ENCODE measurements around the gene PARP3. TPM values are rescaled to one million over a fixed set of nuclear protein-coding genes. Genes with fewer than 3 reads are reported as not detected.

Gene PARP3
- polyA plus RNA-seq, 1 donor from 2014 or later, result 15.5 TPM

DNA sequence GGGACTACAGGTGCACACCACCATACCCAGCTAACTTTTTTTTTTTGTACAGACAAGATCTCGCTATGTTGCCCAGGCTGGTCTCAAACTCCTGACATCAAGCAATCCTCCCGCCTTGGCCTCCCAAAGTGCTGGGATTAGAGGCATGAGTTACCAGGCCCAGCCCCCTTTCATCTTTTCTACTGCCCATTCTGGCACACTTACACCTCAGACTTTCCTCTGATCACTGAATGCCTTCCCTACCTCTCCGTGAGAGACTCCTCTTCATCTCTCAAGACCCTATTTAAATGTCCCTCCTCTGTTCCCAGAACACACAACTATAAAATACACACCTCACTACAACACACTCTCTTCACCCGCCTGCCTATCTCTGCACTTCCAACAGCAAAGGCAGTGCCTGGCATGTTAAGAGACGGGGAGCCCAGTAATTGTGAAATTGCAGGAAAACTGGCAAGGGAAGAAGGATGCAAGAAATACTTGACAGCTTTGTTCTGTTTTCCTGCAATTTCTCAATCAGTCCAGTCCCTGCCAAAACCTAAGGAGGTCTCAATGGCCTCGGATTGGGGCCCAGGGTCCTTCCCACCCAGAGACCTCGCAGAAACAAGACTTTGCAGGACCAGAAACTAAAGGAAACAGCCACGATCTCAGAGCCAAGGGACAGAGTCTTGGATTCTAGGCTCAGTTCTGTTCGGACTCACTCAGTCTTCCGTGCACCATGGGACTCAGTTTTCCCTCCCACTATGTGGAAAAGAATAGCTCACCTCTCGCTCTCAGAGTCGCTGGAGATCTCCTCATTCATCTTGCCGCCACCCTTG lies 1.3 kb upstream of the PARP3 start:
- Mint-ChIP-seq H3K4me1 (peaks cover 15 to 20% (median 18%) of the 10 kb centered on the region in 3 donors), H3K4me3 (peak overlapping the region; percentile 92 to 97 (median 94)), H3K27ac (peak overlapping the region; percentile 1 to 81 (median 34)), H3K36me3 (no peaks in the 10 kb centered on the region), H3K9me3 (no peaks in the 10 kb centered on the region), H3K27me3 (no peaks in the 10 kb centered on the region)

DNA sequence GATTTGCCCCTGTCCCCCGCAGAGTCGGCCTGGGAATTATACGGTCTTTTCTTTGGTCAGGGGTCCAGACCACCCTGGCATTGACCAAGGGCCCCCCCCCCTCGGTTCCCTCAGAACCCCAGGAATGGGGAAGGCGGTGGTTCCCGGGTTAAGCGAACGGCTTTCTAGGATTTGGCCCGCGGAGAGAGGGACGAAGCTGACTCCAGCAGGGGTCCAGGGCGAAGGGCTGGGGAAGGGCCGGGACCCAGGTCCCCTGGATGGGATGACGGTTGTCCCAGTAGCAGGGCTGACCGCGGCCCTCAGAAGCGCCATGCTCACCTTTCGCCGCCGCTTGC lies 733 bp upstream of the PARP3 start:
- Mint-ChIP-seq H3K4me3 (peak overlapping the region; percentile 92 to 97 (median 96)), H3K4me1 (peaks cover 15 to 20% (median 18%) of the 10 kb centered on the region in 3 donors), H3K9me3 (no peaks in the 10 kb centered on the region), H3K27ac (peak overlapping the region in 2 of 3 donors; percentile 67 to 92), H3K27me3 (no peaks in the 10 kb centered on the region), H3K36me3 (no peaks in the 10 kb centered on the region)

DNA sequence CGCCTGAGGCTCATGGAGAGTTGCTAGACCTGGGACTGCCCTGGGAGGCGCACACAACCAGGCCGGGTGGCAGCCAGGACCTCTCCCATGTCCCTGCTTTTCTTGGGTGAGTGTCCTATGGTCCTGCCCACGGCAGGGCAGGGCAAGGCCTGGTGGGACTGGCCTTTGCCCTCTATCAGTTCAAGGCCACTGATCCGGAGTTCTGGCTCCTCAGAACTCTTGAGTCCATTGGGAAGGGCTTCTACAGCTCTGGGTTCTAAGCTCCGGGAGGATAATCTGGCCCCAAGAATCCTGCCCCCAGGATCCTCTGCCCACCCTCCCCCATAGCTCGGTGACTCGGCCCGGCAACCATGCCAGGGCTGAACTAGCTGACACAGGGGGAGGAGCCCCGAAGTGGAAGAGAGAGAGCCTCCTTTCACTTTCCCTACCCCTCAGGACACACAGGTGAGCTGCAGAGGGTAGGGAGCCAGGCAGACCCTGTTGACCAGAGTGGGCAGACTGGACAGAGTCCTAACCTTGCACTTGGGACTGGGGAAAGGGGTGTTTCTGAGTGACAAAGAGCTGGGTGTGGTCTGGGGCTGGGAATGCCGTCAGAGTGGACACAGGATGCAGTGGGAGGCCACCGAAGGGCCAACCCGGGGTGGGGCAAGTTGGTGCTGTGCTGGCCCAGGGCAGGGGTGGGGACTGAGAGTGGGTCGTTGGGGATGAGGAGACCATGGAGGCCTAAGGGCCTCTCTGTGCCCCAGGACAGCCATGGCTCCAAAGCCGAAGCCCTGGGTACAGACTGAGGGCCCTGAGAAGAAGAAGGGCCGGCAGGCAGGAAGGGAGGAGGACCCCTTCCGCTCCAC lies 664 bp downstream of the PARP3 start:
- Mint-ChIP-seq H3K4me3 (peak overlapping the region; percentile 92 to 97 (median 96)), H3K4me1 (peaks cover 15 to 20% (median 18%) of the 10 kb centered on the region in 3 donors), H3K27me3 (no peaks in the 10 kb centered on the region), H3K9me3 (no peaks in the 10 kb centered on the region), H3K36me3 (peaks cover 2% of the 10 kb centered on the region), H3K27ac (peak overlapping the region; percentile 67 to 92 (median 83))

DNA sequence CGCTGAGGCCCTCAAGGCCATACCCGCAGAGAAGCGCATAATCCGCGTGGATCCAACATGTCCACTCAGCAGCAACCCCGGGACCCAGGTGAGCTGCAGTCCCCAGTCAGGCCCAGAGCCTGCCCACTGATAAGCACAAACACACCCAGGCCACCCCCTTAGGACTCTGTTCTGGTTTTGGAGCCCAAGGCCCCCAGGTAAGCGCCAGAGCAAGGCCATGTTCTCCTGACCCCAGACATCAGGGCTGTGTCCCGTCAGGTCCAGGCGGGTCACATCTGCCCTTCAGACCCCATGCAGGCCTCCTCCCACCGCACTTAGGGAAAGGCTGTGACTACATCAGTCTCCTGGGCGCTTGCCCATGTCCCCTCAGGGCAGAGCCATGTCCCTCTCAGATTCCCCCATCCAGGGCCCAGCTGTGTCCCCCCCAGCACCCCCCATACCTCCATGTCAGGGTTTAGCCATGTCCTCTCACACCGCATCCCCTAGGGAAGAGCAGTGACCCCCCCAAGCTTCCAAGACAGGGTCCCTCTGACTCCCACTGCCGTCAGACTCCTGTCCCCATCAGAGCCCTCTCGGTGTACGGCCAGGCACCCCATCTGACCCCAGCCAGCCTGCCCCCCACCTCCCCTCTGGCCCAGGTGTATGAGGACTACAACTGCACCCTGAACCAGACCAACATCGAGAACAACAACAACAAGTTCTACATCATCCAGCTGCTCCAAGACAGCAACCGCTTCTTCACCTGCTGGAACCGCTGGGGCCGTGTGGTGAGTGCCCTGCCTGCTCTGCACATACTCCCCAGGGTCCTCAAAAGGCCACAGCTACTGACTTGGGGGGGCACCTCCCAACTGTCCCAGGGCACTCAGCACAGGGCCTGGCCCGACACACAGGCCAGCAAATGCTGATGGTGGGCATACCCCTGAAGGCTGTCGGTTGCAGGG lies 1.6 kb downstream of the PARP3 start:
- Mint-ChIP-seq H3K4me1 (peaks cover 15 to 18% (median 18%) of the 10 kb centered on the region in 3 donors), H3K4me3 (peak overlapping the region in 3 of 4 donors; percentile 56 to 97 (median 92)), H3K27me3 (no peaks in the 10 kb centered on the region), H3K27ac (peak overlapping the region in 1 of 3 donors; percentile 33), H3K36me3 (peaks cover 4% of the 10 kb centered on the region), H3K9me3 (no peaks in the 10 kb centered on the region)

DNA sequence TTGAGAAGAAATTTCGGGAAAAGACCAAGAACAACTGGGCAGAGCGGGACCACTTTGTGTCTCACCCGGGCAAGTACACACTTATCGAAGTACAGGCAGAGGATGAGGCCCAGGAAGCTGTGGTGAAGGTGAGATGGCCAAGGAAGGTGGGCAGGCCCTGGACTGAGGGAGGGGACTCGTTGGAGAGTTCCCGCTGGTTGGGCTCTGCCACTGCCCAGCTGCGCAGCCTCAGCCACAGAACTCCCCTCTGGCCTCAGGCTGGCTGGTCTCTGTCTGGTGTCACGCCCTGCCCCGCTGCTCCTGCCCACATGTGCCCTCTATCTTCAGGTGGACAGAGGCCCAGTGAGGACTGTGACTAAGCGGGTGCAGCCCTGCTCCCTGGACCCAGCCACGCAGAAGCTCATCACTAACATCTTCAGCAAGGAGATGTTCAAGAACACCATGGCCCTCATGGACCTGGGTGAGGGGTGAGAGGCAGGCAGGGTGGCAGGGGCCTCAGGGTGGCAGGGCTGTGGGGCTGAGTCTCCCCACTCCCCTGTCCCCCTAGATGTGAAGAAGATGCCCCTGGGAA lies 2.4 kb downstream of the PARP3 start:
- Mint-ChIP-seq H3K4me3 (peak overlapping the region in 2 of 4 donors; percentile 17 to 56), H3K9me3 (no peaks in the 10 kb centered on the region), H3K27me3 (no peaks in the 10 kb centered on the region), H3K27ac (peak overlapping the region in 1 of 3 donors; percentile 33), H3K36me3 (peaks cover 5% of the 10 kb centered on the region), H3K4me1 (peaks cover 15 to 16% (median 15%) of the 10 kb centered on the region in 3 donors)

DNA sequence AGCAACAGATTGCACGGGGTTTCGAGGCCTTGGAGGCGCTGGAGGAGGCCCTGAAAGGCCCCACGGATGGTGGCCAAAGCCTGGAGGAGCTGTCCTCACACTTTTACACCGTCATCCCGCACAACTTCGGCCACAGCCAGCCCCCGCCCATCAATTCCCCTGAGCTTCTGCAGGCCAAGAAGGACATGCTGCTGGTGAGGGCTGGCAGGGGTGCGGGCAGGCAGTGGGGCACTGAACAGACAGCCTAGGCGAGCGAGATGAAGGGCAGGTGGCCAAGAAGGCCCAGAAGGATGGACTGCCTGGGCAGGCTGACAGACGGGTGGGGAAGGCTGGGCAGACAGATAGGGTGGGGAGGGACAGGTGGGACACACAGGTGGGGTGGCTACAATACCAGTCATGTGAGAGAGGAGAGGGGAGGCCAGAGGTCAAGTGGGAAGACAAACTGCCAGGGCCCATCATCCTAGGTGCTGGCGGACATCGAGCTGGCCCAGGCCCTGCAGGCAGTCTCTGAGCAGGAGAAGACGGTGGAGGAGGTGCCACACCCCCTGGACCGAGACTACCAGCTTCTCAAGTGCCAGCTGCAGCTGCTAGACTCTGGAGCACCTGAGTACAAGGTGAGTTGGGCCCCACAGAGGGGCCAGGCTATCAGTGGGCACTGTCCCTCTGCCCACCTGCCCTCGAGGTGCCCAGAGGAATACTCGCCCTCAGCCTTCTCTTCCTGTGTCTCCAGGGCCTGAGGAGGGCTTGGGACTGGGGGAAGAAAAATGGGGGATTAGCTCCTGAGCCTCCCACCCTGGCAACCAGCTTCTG lies 3.1 kb downstream of the PARP3 start:
- Mint-ChIP-seq H3K4me3 (no peak overlapping the region), H3K27ac (peak overlapping the region in 1 of 3 donors; percentile 42), H3K4me1 (peaks cover 12 to 15% (median 14%) of the 10 kb centered on the region in 3 donors), H3K36me3 (peaks cover 5% of the 10 kb centered on the region), H3K9me3 (no peaks in the 10 kb centered on the region), H3K27me3 (no peaks in the 10 kb centered on the region)

DNA sequence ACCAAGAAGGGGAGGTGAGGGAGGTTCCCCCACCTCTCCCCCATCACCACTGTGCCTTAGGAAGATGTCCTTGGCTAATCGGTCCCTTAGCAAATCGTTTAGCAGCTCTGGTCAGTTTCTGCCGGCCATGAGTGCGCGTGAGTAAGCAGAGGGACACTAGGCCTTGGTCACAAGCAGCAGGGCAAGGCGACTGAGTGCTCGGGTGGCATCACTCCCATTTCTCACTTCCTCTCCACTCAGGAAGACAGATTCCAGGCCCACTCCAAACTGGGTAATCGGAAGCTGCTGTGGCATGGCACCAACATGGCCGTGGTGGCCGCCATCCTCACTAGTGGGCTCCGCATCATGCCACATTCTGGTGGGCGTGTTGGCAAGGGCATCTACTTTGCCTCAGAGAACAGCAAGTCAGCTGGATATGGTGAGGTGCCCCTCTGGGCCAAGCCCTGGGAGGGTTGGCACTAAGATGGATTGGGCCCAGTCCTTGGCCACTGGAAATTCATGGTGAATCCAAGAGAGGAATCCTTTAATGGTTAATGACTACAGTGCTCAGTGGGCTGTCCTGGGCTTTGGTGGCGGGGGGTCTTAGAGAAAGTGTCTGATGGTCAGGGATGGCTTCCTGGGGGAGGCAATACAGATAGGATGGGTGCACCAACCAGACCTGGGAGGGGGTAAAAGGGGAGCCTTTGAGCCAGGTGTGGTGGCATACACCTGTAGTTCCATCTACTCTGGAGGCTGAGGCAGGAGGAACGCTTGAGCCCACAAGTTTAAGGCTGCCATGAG lies 4.0 kb downstream of the PARP3 start:
- Mint-ChIP-seq H3K27ac (peak overlapping the region in 1 of 3 donors; percentile 42), H3K9me3 (no peaks in the 10 kb centered on the region), H3K4me3 (no peak overlapping the region)

DNA sequence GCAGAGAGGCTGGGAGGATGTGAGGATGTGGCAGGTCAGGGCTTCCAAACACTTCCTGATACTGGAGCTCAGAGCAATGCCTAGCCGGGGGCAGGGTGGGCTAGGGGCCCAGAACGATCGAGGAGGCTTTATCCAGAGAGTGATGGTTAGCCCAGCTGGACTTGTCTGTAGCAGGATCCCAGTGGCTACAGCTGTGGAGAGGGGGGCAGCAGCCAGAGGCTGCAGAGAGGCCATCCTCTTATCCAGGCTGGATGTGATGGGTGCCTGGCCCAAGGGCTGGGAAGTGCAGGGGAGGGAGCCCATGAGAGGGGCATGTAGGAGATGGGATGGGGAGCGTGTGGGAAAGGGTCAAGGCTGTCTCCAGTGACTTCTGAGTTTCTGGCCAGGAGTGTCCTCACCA lies 4.6 kb downstream of the PARP3 start:
- no peaks in the 10 kb centered on the region for H3K27me3 Mint-ChIP-seq
- H3K36me3 Mint-ChIP-seq, result peaks cover 6% of the 10 kb centered on the region
- no peak overlapping the region for H3K4me3 Mint-ChIP-seq
- peak overlapping the region in 1 of 3 donors; percentile 42 for H3K27ac Mint-ChIP-seq
- H3K4me1 Mint-ChIP-seq, result peaks cover 2 to 5% (median 4%) of the 10 kb centered on the region in 3 donors
- no peaks in the 10 kb centered on the region for H3K9me3 Mint-ChIP-seq

More for the DNA sequence above, 4.0 kb downstream of the PARP3 start:
- Mint-ChIP-seq H3K36me3 (peaks cover 5% of the 10 kb centered on the region), H3K27me3 (no peaks in the 10 kb centered on the region), H3K4me1 (peaks cover 4 to 9% (median 6%) of the 10 kb centered on the region in 3 donors)

DNA sequence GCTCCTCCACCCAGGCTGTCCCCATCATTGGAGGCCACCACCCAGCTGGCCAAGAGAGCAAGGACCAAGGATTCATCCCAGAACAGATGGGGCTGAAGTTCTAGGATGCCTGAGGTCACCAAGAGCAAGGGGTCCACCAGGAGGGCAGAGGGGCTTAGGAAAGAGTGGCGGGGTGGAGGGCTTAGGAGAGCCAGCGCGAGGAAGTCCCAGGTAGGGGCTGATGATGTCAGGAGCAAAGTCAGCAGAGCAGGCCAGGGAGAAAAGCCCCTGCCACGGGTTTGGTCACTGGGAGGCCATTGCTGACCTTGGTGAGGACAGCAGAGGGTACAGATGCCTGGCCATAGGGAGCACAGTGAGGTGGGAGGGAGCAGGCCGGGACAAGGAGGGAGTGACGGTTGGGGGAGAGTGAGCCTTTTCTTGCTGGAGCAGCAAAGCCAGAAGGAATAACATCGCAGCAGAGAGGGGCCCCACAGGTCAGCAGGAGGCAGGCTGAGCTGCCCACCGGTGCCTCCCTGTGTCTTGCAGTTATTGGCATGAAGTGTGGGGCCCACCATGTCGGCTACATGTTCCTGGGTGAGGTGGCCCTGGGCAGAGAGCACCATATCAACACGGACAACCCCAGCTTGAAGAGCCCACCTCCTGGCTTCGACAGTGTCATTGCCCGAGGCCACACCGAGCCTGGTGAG lies 5.2 kb downstream of the PARP3 start:
- Mint-ChIP-seq H3K27me3 (no peaks in the 10 kb centered on the region), H3K4me3 (no peak overlapping the region), H3K36me3 (peaks cover 7% of the 10 kb centered on the region), H3K9me3 (no peaks in the 10 kb centered on the region), H3K4me1 (peaks cover 0 to 4% (median 2%) of the 10 kb centered on the region in 3 donors), H3K27ac (no peak overlapping the region)

DNA sequence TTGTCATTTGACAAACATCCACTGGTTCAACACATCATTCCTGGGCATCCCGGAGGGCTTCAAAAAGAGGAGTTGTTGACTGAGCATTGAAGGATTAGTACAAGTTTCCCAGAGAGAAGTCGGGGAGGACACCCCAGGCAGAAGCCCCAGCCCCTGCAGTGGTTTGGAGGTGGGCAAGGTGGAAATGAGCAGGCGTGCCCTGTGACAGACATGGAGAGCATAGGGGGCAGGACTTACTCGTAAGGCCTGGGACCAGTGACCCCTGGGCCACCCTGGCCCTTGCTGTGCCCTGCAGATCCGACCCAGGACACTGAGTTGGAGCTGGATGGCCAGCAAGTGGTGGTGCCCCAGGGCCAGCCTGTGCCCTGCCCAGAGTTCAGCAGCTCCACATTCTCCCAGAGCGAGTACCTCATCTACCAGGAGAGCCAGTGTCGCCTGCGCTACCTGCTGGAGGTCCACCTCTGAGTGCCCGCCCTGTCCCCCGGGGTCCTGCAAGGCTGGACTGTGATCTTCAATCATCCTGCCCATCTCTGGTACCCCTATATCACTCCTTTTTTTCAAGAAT lies 5.9 kb downstream of the PARP3 start:
- peaks cover 3% of the 10 kb centered on the region for H3K27me3 Mint-ChIP-seq
- H3K4me1 Mint-ChIP-seq, result peaks cover 0 to 1% (median 0%) of the 10 kb centered on the region in 3 donors
- no peak overlapping the region for H3K4me3 Mint-ChIP-seq
- no peaks in the 10 kb centered on the region for H3K9me3 Mint-ChIP-seq
- H3K36me3 Mint-ChIP-seq, result peaks cover 7% of the 10 kb centered on the region
- peak overlapping the region in 1 of 3 donors; percentile 16 for H3K27ac Mint-ChIP-seq

DNA sequence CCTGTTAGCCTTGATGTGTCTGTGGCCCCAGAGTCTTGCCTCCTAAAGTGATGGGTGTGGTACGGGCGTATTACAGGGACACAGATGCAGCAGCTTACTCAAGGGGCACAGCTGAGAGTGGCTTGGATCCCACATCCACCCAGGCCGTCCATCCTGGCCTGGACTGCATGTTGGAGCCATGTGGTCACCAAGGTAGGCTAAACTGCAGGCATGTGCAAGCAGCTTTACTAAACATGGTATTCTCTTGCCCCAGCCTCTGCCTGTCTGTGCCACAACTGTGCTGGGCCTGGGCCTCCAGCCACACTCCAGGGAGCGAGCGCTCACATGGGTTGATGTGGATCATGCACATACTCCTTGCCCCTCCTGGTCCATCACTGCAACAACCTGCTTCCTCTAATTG lies 7.0 kb downstream of the PARP3 start:
- peaks cover 9% of the 10 kb centered on the region for H3K27me3 Mint-ChIP-seq
- no peak overlapping the region for H3K27ac Mint-ChIP-seq
- peaks cover 0 to 1% (median 0%) of the 10 kb centered on the region in 3 donors for H3K4me1 Mint-ChIP-seq
- no peaks in the 10 kb centered on the region for H3K9me3 Mint-ChIP-seq
- H3K36me3 Mint-ChIP-seq, result peaks cover 7% of the 10 kb centered on the region
- H3K4me3 Mint-ChIP-seq, result no peak overlapping the region

DNA sequence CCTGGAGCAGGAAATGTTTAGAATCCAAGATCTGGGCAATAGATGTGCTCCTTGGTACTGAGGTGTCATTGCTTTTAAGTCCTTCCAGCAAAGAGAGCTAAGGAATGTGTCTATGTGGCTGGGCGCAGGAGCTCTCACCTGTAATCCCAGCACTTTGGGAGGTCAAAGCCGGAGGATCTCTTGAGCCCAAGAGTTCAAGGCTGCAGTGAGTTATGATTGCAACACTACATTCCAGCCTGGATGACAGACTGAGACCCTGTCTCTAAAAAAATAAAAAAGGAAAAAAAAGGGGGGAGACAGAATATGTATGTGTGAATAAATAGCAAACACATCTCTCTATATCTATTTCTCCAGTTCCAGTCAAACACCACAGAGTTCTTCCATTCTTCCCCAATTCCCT lies 8.7 kb downstream of the PARP3 start:
- peaks cover 7% of the 10 kb centered on the region for H3K36me3 Mint-ChIP-seq
- H3K27me3 Mint-ChIP-seq, result peaks cover 12% of the 10 kb centered on the region
- H3K9me3 Mint-ChIP-seq, result no peaks in the 10 kb centered on the region
- H3K27ac Mint-ChIP-seq, result no peak overlapping the region
- no peaks in the 10 kb centered on the region for H3K4me1 Mint-ChIP-seq
- H3K4me3 Mint-ChIP-seq, result no peak overlapping the region

All from IgD-negative memory B cell (primary cell).